ENCODE results near the gene SH2D1B. TPM values are rescaled to one million over a fixed set of nuclear protein-coding genes. Genes with fewer than 3 reads are reported as not detected.

The SH2D1B gene
- total RNA-seq, 4 donors from 2014 or later: 0.10 TPM; not detected in 3

- WGBS, 2 donors (ENCODE audit: low coverage in 1 of 2): 75 to 85% methylated on average over 4 to 6 of the region's 6 CpGs
- Histone ChIP-seq H3K4me3 (no peak overlapping the region), H3K4me1 (no peaks in the 10 kb centered on the region), H3K36me3 (peaks cover 0 to 14% of the 10 kb centered on the region in 2 donors), H3K27ac (no peak overlapping the region), H3K9me3 (no peaks in the 10 kb centered on the region), H3K27me3 (no peaks in the 10 kb centered on the region)
- ATAC-seq: no peak
- TF ChIP-seq EP300 (IDR thresholded peaks at IDR 0.05) (no peak), POLR2A (IDR thresholded peaks at IDR 0.05) (no peak), POLR2AphosphoS5 (IDR thresholded peaks at IDR 0.05) (no peak)
Measured at GRCh38 chr1:162351246-162351842, 60.6 kb downstream of the SH2D1B start.

GRCh38 chr1:162349635-162350330 is 62.2 kb downstream of the SH2D1B start:
- H3K27me3 ChIP-seq: no peaks in the 10 kb centered on the region
- ATAC-seq: no peak
- TF ChIP-seq CTCF (IDR thresholded peaks at IDR 0.05): no peak
- no peak for TF ChIP-seq POLR2A (IDR thresholded peaks at IDR 0.05)
- H3K9me3 ChIP-seq: no peaks in the 10 kb centered on the region
- H3K4me1 ChIP-seq: no peaks in the 10 kb centered on the region
- H3K4me3 ChIP-seq: no peak overlapping the region
- H3K36me3 ChIP-seq: no peaks in the 10 kb centered on the region
- no peak overlapping the region for H3K27ac ChIP-seq
- 54 to 62% methylated on average over 9 to 11 of the region's 11 CpGs for WGBS, 2 donors (ENCODE audit: low coverage in 1 of 2)

GRCh38 chr1:162347281-162347680 is 64.7 kb downstream of the SH2D1B start:
- H3K4me1 ChIP-seq: no peaks in the 10 kb centered on the region
- H3K27ac ChIP-seq: no peak overlapping the region
- no peaks in the 10 kb centered on the region for H3K9me3 ChIP-seq
- TF ChIP-seq CTCF (IDR thresholded peaks at IDR 0.05): no peak
- no peak for TF ChIP-seq POLR2A (IDR thresholded peaks at IDR 0.05)
- no peak for TF ChIP-seq POLR2AphosphoS5 (IDR thresholded peaks at IDR 0.05)
- TF ChIP-seq EP300 (IDR thresholded peaks at IDR 0.05): no peak
- 63 to 100% methylated on average over 1 to 3 of the region's 3 CpGs for WGBS, 2 donors (ENCODE audit: low coverage in 1 of 2)
- H3K27me3 ChIP-seq: no peaks in the 10 kb centered on the region
- H3K36me3 ChIP-seq: peaks cover 0 to 2% of the 10 kb centered on the region in 2 donors
- ATAC-seq: no peak
- H3K4me3 ChIP-seq: no peak overlapping the region

Other genes starting within 250 kb of the SH2D1B start
- gene SPATA46, start 35.3 kb downstream of the SH2D1B start, total RNA-seq: not detected
- gene C1orf226, start 30.4 kb downstream of the SH2D1B start, total RNA-seq: 10 to 100 TPM in 3 of 4 donors, 1 to 10 TPM in 1; 10.0 to 17.5 (median 12.4) TPM
- 10 to 100 TPM; 27.6 to 41.1 (median 32.3) TPM for gene UHMK1, start 85.7 kb upstream of the SH2D1B start, total RNA-seq
- gene UAP1, start 149.6 kb upstream of the SH2D1B start, total RNA-seq: 100 to 1,000 TPM in 2 of 4 donors, 10 to 100 TPM in 2; 60.7 to 194 (median 102) TPM
- 100 to 1,000 TPM; 165 to 241 (median 199) TPM for gene DDR2, start 220.3 kb upstream of the SH2D1B start, total RNA-seq